Cardiac muscle cell (in vitro differentiated cells and primary cell): ENCODE results near the gene IQCH. TPM values are rescaled to one million over a fixed set of nuclear protein-coding genes. Genes with fewer than 3 reads are reported as not detected.

ENCODE experiments used
- DNase-seq, 2 donors: peaks; one replicate each; pipeline versions ENCODE4 v3.0.0 to v3.0.0-alpha.2; 2010 to 2017; ENCODE audit warnings: low read depth in 1 of 2, low spot score in 1 of 2
- H3K27ac ChIP-seq: fragments of 200-600 bp; sonication (generic); 2 replicates; pipeline ENCODE4 v1.5.1; 2016
- H3K27me3 ChIP-seq: fragments of 200-600 bp; sonication (generic); 2 replicates; pipeline ENCODE4 v1.6.0; 2016; ENCODE audit warnings: control low read depth
- H3K36me3 ChIP-seq: fragments of 200-600 bp; sonication (generic); 2 replicates; pipeline ENCODE4 v1.5.1; 2016; ENCODE audit warnings: control low read depth
- H3K4me1 ChIP-seq: fragments of 200-600 bp; sonication (generic); 2 replicates; pipeline ENCODE4 v1.8.1; 2017; ENCODE audit warnings: low read depth, mild to moderate bottlenecking, mixed run types
- H3K4me3 ChIP-seq: fragments of 200-600 bp; sonication (generic); 2 replicates; pipeline ENCODE4 v1.5.1; 2016; ENCODE audit warnings: mild to moderate bottlenecking
- H3K9me3 ChIP-seq: fragments of 200-600 bp; sonication (generic); 2 replicates; pipeline ENCODE4 v1.5.1; 2017; ENCODE audit warnings: low read depth, mild to moderate bottlenecking, control low read depth
- polyA plus RNA-seq: library from polyadenylated mRNA; unstranded; fragments of >200 nt; fragmentation: Nextera tagmentation; extraction: Ambion mirVana; gene quantifications from 2 replicates; pipeline ENCODE4 v1.2.1, GENCODE V29; 2016
- total RNA-seq: library from RNA; depleted of rRNA; stranded (reverse); fragments of >200 nt; gene quantifications from 2 replicates; pipeline ENCODE4 v1.2.3, GENCODE V29; 2016
- TF ChIP-seq, protein P1 (sequence below): IDR thresholded peaks from 2 replicates; pipeline ENCODE4 v1.5.1; 2012; ENCODE audit warnings: low read depth, mild to moderate bottlenecking, low read length

Gene IQCH
- total and polyA plus RNA-seq, 2 experiments from 2014 or later = 5.9 to 6.9 TPM

DNA sequence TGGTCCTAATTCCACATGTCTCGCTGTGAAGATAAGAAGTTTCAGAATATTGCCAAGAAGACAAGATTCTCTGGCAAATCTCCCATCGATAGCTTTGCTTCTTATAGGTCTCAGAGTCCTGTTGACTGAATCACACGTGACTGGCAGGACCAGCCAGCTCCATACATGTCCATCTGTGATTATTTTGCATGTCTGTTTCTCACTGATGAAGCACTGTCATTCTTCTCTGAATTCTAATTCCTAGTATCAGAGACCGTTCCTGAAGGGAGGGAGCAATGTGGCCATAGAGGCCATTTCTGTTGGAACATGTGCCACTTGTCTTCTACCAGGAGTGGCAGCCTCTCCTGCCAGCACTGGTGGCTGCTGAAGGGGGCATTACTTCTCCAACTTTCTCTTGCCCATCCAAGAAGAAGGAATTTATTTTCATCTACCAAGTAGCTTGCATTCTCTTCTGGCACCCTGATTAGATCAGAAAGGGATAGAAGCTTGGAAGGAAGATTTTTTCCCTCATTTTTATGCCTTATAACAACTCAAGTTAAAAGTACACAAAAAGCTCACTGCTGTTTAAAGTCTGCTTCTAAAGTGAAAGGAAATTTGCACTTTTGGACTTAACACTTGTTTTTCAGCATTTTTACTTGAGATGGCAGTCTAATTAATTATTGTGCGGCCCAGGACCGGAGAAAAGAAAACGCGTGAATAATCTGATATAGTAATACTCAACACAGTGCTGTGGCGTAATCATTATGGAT, 115.8 kb downstream of the IQCH start:
- H3K4me3 ChIP-seq = no peak overlapping the region
- no peaks in the 10 kb centered on the region for H3K27me3 ChIP-seq
- TF ChIP-seq, protein P1, sequence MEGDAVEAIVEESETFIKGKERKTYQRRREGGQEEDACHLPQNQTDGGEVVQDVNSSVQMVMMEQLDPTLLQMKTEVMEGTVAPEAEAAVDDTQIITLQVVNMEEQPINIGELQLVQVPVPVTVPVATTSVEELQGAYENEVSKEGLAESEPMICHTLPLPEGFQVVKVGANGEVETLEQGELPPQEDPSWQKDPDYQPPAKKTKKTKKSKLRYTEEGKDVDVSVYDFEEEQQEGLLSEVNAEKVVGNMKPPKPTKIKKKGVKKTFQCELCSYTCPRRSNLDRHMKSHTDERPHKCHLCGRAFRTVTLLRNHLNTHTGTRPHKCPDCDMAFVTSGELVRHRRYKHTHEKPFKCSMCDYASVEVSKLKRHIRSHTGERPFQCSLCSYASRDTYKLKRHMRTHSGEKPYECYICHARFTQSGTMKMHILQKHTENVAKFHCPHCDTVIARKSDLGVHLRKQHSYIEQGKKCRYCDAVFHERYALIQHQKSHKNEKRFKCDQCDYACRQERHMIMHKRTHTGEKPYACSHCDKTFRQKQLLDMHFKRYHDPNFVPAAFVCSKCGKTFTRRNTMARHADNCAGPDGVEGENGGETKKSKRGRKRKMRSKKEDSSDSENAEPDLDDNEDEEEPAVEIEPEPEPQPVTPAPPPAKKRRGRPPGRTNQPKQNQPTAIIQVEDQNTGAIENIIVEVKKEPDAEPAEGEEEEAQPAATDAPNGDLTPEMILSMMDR = no peak

DNA sequence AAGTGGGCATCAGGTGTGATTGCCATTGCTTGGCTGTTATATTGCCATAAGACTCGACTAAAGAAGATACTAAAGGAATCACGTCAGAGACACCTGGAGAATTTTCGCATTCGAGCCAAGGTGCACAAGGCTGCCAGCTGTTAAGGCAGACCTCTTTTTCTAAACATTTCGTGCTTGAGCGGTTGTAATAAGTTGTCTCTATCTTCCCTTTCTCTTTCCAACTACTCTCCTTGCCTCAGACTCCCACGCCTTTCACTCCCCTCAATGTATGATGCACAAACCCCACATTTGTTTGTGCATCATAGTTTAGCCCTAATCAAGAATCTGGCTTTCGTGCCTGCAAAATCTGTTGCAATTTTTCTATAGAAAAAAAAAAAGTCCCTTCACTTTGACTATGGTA, 118.0 kb downstream of the IQCH start:
- peak in 1 of 2 donors; percentile 44 for DNase-seq
- TF ChIP-seq, protein P1 = no peak
- no peaks in the 10 kb centered on the region for H3K27me3 ChIP-seq
- no peaks in the 10 kb centered on the region for H3K9me3 ChIP-seq
- H3K4me1 ChIP-seq = no peaks in the 10 kb centered on the region
- H3K36me3 ChIP-seq = no peaks in the 10 kb centered on the region
- no peak overlapping the region for H3K4me3 ChIP-seq
- H3K27ac ChIP-seq = no peak overlapping the region

More for the DNA sequence above, 115.8 kb downstream of the IQCH start:
- Histone ChIP-seq H3K4me1 (no peaks in the 10 kb centered on the region), H3K9me3 (no peaks in the 10 kb centered on the region), H3K36me3 (no peaks in the 10 kb centered on the region), H3K27ac (no peak overlapping the region)
- no peak for DNase-seq

DNA sequence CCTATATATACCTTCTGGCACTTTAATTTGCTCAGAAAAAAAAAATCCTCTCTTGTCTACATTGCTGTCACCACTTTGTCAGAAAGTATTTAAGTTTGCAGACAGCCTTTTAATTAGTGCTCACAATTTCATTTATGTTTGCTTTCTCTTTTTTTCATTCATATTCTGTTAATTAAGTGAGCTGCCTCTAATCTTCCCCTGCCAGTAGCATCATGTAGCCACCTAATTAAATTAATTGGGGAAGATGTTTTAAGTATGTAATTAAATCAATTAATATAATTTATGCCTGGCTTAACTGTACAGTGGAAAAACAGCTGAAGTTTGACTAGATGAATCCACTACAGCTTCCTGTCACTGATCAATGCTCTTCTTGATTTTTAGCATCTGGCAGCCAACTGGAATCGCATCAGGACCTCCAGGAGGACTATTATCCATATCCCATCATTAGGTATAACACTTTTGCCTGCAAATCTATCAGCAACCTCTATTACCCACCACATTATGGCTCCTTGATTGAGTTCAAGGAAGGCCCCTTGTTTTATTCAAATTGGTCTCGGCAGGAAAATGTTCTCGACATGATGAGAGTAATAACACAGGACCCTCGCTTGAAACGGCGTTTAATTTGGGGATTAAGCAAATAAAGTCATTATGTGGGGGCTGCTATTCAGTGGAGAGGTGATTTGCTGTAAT, 118.5 kb downstream of the IQCH start:
- Histone ChIP-seq H3K4me1 (no peaks in the 10 kb centered on the region), H3K27me3 (no peaks in the 10 kb centered on the region), H3K27ac (no peak overlapping the region), H3K9me3 (no peaks in the 10 kb centered on the region), H3K36me3 (no peaks in the 10 kb centered on the region), H3K4me3 (no peak overlapping the region)
- DNase-seq = no peak
- TF ChIP-seq, protein P1 = no peak

DNA sequence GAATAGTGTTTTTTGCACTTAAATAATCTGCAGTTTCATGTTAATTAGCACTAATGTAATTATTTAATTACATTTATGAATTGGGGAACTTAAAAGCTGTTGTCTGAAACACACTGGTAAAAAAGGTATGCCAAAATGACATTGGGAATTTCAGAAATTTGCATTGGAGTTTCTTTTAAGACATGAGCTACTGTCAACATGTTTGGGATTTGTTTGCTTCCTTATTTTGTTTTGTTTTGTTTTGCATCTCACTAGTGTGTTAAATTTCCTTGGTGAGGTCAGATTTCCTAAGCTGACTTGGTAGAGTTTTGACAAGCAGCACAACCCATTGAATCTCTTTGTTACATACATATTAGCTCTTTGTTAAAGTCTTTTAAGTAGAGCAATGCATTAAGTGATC, 119.4 kb downstream of the IQCH start:
- H3K4me3 ChIP-seq = no peak overlapping the region
- H3K4me1 ChIP-seq = no peaks in the 10 kb centered on the region
- H3K27me3 ChIP-seq = no peaks in the 10 kb centered on the region
- TF ChIP-seq, protein P1 = no peak
- H3K9me3 ChIP-seq = no peaks in the 10 kb centered on the region
- H3K27ac ChIP-seq = no peak overlapping the region
- DNase-seq = no peak
- H3K36me3 ChIP-seq = no peaks in the 10 kb centered on the region

DNA sequence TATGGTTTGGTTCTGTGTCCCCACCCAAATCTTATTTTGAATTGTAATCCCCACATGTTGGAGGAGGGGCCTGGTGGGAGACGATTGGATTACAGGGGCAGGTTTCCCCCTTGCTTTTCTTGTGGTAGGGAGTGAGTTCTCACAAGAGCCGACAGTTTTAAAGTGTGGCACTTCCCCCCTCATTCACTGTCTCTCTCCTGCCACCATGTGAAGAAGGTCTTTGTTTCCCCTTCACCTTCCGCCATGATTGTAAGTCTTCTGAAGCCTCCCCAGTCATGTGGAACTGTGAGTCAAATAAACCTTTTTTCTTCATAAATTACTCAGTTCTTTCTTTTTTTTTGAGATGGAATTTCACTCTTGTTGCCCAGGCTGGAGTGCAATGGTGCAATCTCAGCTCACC, 124.9 kb downstream of the IQCH start:
- TF ChIP-seq, protein P1 = no peak
- Histone ChIP-seq H3K4me1 (no peaks in the 10 kb centered on the region), H3K4me3 (no peak overlapping the region), H3K9me3 (no peaks in the 10 kb centered on the region), H3K27ac (no peak overlapping the region), H3K36me3 (no peaks in the 10 kb centered on the region), H3K27me3 (peaks cover 5% of the 10 kb centered on the region)
- DNase-seq = no peak
